Middle frontal gyrus (tissue), 1 donor: ENCODE results near the gene C2orf76.
"Not testable (repeated sequence)": the region's sequence is repeated elsewhere in the genome, so short reads cannot be mapped to it uniquely, and the experiment has no call there.

Source experiments
- DNase-seq: peaks from one replicate; pipeline ENCODE4 v3.0.0-alpha.2; 2015; ENCODE audit warnings: low spot score; ENCODE audit errors: extremely low spot score

The C2orf76 gene

DNA sequence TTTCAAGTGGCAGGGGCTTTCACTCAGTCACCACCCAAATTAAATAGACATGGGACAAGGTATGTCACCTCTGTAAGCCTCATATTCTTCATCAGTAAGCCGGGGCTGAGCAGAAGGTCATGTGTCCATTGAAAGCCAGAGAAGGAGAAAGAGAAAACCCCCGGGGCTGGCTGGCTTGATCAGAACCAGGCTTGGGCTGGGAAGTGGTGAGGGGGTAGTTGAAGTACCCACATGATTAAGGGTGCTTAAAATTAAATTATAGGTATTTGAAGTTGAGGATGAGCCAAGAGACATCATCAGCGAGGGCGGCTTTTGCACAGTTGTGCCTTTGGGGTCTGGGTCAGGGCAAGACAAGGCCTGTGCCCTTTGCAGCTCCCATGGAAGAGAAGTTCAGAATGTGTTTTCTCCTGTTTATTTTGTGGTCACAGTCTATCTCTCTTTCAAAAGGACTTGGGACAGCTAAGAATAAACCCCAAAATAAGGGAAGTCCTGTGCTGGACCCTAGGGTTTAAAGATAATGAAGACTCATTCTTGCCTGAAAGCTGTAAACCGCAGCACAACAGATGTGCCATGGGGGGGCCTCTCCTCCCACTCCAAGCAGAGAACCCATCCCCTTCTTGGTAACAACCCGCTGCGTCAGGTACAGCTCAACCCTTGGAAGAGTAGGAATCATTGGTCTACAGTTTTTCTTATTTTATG, 10.8 kb upstream of the C2orf76 start:
- no peak for DNase-seq

DNA sequence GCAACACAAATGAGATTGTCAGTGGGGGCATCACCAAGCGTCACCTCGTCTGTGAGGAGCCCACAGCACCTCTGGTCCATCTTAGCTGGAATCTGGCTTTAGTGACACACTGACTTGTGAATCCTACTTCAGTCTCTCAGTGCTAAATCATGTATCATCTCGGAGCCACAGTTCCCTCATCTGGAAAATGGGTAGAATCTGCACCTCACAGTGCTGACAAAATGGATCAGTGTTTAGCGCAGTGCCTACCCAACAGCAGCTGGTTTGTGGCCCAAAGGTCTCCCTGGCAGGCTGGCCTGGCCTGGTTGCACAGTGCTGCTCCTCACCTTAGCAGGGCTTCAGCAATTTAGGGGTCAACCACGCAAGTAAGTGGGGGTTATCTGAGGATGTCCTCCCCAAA, 10.2 kb upstream of the C2orf76 start:
- DNase-seq: no peak

- DNase-seq: not testable (repeated sequence)
These were observed 9.8 kb upstream of the C2orf76 start for GRCh38 chr2:119376406-119376805.

GRCh38 chr2:119373907-119374745, 7.5 kb upstream of the C2orf76 start:
- DNase-seq: not testable (repeated sequence)

DNA sequence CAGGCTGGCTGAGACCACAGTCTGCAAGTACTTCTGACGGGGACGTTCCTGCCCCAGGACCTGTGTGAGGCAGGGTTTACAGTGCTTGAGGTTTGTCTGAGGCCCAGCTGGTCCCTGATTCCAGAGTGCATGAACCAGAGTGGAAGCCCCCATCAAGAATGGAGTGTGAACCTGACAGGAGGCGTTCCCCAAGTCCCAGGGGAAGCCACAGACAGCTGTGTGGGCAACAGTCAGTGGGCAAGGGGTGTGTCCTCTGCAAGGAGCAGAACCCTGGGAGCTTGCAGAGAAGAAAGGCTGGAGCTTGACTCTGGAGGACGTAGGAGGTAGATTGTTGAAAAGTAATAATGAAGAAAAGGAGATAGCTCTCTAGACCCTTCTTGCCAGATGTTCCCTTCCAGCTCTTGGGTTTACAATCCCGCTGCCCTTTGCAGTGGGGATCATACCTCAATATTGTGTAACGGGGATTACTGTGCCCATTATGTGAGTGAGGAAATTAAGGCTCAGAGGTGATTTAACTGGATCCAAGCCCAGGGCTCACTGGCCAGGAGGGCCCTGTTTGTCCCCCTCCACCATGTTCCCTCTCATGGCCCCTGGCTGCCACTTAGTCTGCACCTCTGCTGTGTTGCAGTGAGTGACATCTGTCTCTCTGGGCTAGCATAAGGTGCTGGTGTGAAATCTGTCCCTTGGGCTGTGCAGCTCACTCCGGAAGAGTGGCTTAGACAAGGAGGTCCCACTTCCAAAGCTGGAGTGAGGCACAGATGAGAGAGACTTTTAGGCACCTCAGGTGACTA, 6.3 kb upstream of the C2orf76 start:
- no peak for DNase-seq

GRCh38 chr2:119371111-119371510, 4.5 kb upstream of the C2orf76 start:
- peak; percentile 66 for DNase-seq

GRCh38 chr2:119369845-119370244, 3.2 kb upstream of the C2orf76 start:
- no peak for DNase-seq

DNA sequence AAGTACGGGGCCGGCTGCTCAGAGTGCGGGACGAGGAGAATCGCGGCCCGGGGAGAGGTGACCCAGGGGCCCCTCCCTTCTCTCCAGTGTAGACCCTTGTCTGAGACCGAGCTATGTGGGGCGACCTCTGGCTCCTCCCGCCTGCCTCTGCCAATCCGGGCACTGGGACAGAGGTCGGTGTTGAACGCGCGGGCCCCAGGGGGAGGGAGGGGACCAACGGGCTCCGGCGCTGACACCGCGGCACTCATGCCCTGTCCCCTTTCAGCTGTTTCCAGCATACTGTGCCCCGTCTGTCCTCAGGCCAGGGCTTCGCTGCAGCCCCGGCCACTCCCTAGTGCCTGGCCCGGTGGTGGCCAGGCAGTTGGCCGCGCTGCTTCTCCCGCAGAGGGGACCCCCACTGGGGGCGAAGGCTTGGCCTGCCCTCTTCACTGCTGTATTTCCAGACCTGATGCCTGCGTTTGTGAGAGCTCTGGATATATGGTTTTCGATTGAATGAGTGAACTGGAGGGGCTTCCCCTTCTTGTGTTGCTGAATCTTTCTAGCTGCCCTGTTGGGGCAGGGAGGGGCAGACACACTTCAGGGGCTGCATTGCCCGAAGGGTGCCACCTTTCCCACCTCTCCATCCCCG, 952 bp upstream of the C2orf76 start:
- no peak for DNase-seq

DNA sequence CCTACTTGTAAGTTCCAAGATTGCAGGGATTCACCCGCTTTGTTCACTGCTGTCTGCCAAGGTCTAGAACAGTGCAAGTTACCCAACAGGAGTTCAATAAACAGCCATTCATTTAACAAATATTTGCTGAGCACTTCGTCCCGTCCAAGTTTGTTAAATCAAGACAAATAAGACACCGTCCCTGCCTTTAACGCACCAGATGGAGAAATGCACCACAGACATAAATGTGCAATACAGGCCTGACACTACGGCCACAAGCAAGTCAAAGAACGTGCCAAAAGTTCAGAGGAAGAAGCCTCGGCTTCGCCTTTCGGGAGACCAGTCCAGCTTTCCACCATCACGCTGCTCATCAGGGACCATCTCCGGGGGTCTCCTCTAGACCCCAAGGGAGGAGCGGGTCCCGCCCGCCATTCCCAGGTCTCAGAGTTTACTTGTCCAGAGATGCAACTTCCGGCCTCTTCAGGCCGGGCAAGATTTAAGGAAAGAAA, 429 bp downstream of the C2orf76 start:
- DNase-seq: no peak

DNA sequence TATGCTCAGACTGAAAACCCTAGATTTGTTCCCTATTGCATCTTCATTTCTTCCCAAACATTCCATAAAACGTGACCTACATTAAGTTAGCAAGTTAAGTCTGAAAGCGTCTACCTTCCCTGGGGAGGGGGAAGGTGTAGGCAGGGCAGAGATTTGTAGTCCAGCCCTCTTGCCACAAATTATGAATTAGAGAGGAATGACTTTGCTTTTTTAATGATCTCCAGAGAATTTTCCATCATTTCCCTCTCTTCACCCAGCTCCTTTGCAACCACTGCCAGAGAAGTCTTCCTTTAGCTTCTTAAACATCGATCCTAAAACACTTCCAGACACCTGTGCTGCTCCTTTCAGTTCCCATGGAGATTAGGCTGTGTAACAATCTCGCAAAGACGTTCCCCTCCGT, 1.2 kb downstream of the C2orf76 start:
- no peak for DNase-seq

DNA sequence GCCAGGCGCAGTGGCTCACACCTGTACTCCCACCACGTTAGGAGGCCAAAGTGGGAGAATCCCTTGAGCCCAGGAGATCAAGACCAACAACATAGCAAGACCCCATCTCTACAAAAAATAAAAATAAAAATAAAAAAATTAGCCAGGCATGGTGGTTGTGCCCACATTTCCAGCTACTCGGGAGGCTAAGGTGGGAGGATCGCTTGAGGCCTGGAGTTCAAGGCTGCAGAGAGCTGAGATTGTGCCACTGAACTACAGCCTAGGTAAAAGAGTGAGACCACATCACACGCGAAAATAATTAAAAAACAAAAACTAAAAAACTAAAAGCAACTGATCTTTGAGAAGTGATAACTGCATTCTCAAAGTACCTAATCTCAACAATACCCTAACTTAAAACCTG, 1.8 kb downstream of the C2orf76 start:
- DNase-seq: no peak

- DNase-seq: no peak
These were observed 6.1 kb downstream of the C2orf76 start for GRCh38 chr2:119360423-119360966.

- DNase-seq: no peak
These were observed 6.9 kb downstream of the C2orf76 start for GRCh38 chr2:119359774-119360173.

- DNase-seq: no peak
These were observed 11.8 kb downstream of the C2orf76 start for GRCh38 chr2:119354860-119355259.

DNA sequence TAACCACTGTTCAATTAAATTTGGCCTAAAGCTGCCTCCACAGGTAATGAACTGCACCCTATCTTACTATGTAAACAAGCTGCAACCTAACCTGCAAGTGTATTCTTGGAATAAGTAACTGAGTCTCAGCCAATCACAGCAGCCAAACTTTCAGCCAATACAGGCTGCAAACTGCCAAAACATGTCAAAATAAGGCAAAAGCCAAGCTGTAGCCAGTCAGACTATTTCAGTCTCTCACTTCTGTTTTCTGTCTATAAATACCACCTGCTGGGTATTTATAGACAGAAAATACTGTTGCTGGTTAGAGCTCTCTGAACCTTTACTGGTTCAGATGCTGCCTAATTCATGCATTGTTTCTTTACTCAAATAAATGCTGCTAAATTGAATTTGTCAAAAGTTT, 14.3 kb downstream of the C2orf76 start:
- no peak for DNase-seq

DNA sequence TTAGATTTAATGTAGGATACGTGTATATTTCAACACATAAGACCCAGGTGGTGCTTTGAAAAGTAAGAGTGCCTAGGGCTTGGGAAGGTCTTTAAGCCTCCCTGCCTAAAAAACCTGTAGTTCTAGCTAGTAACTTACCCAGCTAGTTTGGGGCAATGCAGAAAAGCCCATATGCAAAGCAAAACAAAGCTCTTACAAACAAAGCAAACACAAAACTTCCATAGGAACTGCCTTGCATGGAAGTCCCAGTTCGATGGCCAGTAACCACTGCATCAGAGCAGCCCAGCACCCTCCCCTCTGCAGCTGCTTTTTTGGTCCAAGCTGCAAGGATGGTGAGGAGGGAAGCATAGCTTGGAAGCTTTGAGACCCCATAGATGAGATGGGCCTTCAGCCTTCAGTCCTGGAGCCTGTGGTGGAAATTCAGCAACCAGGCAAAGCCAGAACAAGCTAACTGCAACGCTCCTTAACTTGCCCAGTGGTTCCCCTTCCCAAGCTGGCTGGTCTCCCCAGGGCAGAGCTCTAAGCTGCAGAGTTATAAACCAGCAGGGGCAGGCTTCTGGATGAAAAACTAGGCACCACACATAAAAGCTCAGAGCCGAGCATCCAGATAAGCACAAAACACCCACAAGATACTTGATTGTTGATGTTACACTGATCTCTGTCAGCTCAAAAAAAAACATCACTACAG, 16.2 kb downstream of the C2orf76 start:
- DNase-seq: no peak

DNA sequence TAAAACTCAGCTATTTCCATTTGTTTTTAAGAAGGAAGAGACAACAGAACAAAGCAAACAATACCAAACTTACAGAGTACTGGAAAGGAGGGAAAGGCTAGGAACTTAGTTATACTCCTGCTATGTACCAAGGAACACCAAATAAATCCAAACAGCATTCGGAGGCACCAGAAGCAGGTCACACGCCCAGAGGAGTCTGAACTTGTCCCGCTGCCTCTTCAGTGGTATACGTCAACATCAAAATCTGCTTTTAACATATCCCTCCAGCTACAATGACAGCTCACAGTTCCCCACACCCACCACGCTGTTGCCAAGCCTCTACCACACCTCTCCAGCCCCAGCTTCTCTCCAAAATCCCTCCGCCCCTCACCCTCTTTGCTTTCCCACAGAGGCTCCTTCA, 17.3 kb downstream of the C2orf76 start:
- DNase-seq: no peak

DNA sequence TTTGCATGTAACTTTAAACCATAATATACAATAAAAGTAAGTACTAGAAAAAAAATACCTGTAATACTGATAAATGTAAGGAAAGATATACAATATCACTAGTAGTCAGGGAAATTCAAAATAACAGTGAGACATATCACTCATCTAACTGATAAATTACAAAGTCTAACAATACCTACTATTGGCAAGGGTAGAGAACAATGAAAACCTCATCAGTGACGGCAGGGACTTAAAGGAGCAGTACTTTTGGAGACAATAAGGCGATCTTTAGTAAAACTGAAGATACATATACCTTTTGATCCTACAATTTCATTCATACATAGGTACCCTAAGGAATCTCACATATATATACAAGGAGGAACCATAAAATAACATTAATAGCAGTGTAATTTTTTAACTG, 24.9 kb downstream of the C2orf76 start:
- DNase-seq: no peak

- DNase-seq: no peak
These were observed 27.1 kb downstream of the C2orf76 start for GRCh38 chr2:119339562-119339923.

DNA sequence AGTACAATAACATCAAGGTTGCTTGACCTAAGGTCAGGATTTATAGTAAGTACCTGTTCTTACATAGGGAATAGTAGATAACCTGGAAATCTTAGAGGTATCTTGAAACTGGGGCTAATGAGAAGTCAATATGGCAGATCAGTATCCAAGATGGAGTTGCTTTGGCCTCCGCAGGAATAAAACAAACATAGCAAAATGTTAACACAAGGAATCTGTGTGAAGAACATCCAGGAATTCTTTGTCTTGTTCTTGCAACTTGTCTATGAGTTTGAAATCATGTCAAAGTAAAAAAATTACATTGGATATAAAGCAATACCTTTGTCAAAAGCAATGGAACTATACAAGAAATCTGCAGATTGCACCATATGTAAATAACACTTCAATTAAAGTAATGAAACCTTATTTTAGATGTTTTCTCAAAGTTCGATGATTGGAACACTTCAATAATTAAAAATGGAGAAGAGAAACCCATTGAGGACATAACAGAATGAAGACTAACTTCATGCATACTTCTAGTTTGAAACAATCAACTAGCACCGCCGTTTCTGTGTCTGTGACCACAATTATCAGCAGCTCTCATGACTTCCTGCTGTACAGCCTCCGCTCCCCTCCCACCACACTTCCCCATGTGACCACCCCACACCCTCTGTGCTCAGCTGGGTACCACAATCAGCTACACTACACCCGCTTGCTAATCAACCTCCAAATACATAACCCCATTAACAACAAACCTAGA, 27.6 kb downstream of the C2orf76 start:
- no peak for DNase-seq
